Measurements from ENCODE around the gene MAOB.
"Not testable (repeated sequence)": the region's sequence is repeated elsewhere in the genome, so short reads cannot be mapped to it uniquely, and the experiment has no call there.

MAOB gene

DNA sequence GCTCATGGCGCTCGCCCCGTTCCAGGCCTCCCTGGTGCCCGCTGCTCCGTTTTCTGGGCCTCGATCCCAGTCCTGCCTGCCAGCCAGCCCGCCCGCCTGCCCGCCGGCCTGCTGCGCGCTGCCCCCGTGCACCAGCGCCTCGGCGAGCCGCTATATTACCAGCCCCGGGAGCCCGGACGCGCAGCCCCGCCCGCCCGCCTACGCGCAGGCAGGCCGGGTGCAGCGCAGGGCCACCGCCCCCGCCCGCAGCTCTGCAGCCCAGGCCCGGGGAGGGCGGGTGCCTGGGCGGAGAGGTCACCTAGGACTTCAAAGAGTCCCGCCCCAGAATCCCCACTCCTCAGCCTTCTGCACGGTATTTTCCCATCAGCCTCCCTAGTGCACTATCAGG lies at the start of gene MAOB:
Gene MAOB (minus strand): TSS at position 157 of the 388 bp plus-strand sequence. CDS start 151 bp downstream, at position 6.
- peak; percentile 33 for DNase-seq

- DNase-seq = not testable (repeated sequence)
Observed at GRCh38 chrX:43922032-43922431, 39.8 kb upstream of the MAOB start.

GRCh38 chrX:43910772-43911171 lies 28.5 kb upstream of the MAOB start:
- not testable (repeated sequence) for DNase-seq

- DNase-seq = no peak
Observed at GRCh38 chrX:43910012-43910411, 27.8 kb upstream of the MAOB start.

- DNase-seq = no peak
Observed at GRCh38 chrX:43909141-43909540, 26.9 kb upstream of the MAOB start.

DNA sequence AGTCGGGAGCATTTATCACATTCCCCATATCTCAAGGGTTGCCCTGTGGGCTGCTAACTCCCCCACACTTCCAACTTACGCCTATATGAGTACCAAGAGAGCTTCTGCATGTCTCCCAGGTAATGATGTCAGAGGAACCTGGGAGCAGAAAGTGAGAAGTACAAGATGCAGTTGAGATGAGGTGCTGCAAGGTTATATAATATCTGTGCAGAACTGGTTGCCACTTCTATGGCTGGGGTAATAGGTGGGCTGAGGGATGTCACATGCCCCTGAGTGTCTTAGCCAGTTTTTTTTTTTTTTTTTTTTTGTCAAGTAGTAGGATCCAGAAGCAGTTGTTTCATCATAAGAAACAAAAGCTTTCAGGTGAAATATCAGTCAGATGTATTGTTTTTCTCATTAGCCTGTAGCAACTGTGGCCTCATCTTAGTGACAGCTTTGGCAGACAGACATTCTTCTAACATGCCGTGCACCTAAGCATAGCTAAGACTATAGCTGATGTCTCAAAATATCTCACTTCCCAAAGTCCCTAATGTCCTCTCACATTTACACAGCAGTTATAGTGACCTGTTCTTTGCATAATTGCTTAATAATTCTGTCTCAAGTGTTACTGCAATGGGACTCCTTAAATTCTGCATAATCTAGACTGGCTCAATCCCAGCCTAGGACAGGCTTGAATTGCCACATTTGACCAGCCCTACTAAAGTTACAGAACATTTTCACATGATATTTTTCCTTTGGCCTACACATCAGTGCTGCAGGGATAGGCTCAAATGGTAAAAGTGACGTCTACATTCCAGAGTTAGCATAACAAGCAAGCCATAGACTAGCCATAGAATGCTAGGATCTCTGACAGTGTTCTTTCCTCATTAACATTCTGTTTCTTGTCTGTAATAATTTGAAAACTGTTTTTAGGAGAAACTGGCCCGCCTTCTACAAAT lies 17.9 kb upstream of the MAOB start:
- DNase-seq = no peak

GRCh38 chrX:43898406-43899035 lies 16.3 kb upstream of the MAOB start:
- DNase-seq = no peak

DNA sequence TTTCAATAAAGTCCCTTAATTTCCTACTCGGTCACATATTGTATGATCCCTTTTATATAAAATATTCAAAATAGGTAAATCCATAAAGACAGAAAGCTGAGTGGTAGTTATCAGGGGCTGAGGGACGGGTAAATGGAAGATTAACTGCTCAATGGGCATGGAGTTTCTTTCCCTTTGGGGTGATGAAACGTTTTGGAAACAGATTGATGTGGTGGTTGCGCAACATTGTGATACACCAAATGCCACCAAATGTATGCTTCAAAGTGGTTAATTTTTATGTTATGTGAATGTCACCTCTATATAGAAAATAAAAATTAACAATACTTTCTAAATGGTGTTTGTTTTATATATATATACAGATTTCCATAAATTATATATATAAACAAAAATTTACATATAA lies 15.0 kb upstream of the MAOB start:
- no peak for DNase-seq

GRCh38 chrX:43892336-43892870 lies 10.2 kb upstream of the MAOB start:
- DNase-seq = no peak

DNA sequence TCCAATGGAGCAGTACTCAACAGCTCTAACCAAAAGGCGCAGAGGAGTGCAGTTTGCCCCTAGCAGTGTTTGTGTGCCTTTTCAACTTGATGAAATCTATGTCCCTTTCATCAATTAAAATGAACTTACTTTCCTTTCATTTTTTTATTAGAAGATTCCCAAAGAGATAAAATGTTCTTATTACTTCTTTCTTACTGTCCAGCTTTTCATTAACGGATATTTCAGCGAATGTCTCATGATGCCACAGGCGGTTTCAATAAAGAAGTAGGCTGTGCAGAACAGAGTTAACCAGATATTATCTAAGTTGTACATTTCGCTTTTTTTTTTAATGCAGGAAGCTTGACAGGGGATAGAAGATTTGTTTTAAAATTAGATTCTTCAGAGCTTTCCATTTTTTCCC lies 3.4 kb upstream of the MAOB start:
- DNase-seq = no peak

DNA sequence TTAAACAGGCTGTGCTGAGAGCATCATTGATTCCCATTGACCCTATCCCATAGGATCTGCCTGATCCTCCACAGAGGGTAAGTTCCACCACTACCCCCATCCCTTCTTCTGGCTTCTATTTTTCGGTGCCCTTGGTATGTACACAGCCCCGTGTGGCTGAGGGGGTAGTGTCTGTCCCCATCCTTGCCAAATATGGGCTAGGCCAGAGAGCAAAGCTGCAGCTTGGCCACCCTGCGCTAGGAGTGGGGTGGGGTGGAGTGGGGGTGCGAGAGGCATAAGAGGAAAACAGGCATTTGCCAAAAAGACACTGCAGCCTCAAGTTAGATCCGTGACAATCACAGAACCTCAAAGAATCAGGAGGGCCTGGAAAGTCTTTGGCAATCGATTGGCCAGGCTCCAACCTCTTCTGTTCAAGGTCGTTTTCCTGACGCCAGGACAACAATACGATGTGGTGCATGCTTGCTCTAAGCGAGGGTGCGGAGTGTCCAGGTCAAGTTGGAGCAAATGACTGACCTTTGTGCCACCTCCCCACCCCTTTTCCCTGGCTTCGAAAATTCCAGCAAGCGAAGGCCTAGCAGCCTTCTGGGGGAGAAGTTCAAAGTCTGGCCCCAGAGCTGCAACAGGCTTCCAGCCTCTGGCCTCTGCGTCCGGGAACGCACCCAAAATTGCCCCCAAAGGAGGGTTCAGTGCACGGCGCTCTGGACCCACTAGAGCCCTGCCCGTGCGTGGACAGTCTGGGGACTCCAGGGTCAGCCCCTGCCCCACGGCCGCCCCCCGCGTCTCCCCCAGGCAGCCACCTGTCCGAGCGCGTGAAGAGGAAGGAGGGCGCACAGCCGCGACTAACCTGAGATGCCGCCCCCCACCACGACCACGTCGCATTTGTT lies 598 bp downstream of the MAOB start:
- no peak for DNase-seq

DNA sequence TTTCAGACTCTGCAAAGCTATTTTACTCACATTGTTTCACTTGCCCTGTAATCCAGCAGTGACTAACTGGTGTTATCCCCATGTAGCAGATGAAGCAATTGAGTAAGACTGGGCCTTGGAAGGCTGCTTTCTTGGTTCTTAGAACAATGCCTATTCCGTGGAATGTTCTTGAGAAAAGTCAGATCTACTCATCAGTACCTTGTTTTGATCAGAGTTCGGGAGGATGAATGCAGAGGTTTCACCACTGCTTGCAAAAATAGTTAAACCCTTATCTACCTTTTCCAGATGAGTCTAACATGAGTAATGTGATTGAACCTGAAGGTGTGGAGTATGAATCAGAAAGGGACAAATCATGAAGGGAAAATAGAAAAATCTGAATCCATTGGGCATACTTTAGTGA lies 1.8 kb downstream of the MAOB start:
- DNase-seq = no peak

- no peak for DNase-seq
Observed at GRCh38 chrX:43878906-43879526, 3.2 kb downstream of the MAOB start.

DNA sequence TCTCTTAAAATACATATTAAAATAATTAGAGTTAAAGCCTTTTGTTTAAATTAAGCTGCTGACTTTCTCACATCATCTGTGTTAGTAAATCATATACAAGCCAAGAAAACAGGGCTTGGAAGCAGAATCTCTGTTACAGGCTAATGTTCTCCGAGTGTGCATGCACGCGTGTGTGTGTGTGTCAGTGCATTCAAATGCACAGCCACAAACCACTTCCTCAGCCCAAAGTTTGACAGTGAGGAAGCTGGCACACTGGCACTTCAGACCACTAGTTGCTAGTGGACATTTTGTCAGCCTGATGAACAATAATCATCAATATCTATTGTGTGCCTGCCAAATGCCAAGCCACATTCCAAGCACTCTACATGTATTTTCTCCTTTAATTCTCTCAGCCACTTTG lies 5.6 kb downstream of the MAOB start:
- no peak for DNase-seq

DNA sequence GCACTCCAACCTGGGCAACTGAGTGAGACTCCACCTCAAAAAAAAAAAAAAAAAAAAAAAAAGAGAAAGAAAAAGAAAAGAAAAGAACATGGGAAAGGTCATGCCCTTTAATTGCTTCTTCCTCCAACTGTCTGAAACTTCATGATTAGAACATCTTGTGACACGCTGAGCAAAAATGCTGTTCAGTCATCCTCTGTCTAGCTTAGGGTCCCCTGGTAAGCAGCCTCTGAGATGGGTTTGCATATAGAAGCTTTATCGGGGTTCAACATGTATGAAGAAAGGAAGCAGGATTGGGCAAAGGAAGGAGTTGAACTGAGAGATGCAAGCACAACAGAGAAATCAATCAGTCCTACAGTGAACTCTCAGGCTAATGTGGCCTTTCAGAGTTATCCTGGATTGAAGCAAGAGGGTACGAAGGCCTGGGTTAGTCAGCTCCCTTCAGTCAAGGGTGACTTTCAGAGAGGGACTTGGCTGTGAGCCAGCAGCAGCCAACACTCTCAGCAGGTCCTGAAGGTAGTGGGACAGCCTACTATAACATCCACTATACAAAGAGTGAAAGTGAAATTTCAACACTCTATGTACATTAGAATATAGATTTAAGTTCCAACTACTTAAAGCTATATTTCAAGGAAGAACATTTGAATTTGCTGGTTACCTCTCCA lies 11.4 kb downstream of the MAOB start:
- peak; percentile 6 for DNase-seq

- DNase-seq = no peak
Observed at GRCh38 chrX:43870011-43870410, 12.2 kb downstream of the MAOB start.

GRCh38 chrX:43868791-43869190 lies 13.5 kb downstream of the MAOB start:
- DNase-seq = no peak

DNA sequence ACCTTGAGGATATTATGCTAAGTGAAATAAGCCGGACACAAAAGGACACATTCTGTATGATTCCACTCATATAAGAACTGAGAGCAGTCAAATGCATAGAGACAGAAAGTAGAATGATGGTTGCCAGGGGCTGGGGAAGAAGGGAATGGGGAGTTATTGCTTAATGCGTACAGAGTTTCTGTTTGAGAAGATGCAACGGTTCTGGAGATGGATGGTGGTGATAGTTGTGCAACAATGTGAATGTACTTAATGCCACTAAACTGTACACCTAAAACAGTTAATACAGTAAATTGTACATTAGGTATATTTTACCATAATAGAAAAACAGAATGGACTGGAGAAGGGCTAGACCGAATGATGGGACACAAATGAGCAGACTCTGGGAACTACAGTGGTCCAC lies 15.8 kb downstream of the MAOB start:
- no peak for DNase-seq

DNA sequence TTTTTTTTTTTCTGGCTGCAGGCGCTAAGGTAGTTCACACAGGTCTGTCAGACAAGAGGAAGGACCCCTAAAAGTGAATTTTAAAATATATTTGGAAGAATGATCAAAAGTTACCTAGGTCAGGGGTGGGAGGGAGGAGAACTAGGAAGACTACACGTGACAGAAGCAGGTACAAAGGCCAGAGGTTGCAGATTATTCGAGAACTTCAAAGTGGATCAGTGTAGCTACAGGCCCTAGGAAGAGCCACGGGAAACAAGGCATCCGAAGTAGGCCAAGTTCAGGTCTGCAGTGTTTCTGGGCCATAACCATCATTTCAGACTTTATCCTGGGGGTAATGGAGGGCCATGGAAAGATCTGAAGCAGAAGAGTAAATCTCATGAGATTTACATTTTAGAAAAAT lies 16.5 kb downstream of the MAOB start:
- DNase-seq = no peak

DNA sequence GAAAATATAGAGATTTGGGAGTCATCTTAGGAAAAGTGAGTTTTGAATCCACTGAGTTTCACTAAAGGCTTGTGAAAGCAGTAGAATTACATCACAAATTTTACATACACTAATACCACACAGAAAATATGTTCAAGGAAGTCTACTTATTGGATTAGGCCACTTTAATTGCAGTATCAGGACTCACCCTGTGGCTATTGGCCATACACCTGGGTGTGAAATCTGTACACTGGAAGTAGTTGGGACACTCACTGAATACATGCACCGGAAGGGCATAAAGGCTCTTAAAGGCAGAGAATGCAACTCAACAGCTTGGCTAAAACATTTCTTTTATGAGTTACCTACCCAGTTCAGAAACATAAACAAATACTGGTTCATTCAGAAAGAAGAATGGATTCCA lies 19.8 kb downstream of the MAOB start:
- DNase-seq = no peak

DNA sequence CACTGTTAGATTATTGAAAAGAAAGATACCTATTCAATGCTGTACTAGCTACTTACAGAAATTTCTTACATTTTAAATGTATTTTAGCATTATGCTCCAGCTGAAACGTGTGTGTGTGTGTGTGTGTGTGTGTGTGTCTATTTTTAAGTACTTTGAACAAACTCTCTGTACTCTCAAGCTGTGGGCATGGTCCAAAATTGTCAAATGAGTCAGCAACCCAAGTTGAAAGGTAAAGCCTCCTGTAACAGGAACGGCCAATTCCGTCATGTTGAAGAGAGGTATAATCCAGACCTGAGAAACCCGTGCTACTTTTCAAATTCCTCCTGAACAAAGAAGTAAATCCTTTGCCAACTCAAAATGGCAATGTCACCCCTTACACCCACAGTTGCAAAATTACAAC lies 20.5 kb downstream of the MAOB start:
- no peak for DNase-seq
